HG03097 (cell line): Measurements from ENCODE around the gene ANXA8L1.
"Not testable (repeated sequence)": the region's sequence is repeated elsewhere in the genome, so short reads cannot be mapped to it uniquely, and the experiment has no call there.

Experiments used
- ATAC-seq: cut with Tn5 transposase; IDR thresholded peaks from one replicate; pipeline ENCODE4 v1.9.1; 2021; ENCODE audit not compliant: unreplicated experiment, low FRiP score

The ANXA8L1 gene

GRCh38 chr10:46375406-46375805, at the start of gene ANXA8L1:
Gene ANXA8L1 (plus strand): TSS chr10:46375776. CDS start chr10:46375852, 76 bp downstream.
- ATAC-seq = not testable (repeated sequence)

- ATAC-seq = no peak
Measured at GRCh38 chr10:46326066-46326465, 49.5 kb upstream of the ANXA8L1 start.

GRCh38 chr10:46326971-46327370, 48.6 kb upstream of the ANXA8L1 start:
- ATAC-seq = no peak

- no peak for ATAC-seq
Measured at GRCh38 chr10:46327685-46328084, 47.9 kb upstream of the ANXA8L1 start.

GRCh38 chr10:46328853-46329689, 46.5 kb upstream of the ANXA8L1 start:
- ATAC-seq = no peak

GRCh38 chr10:46329690-46330016, 45.9 kb upstream of the ANXA8L1 start:
- ATAC-seq = no peak

GRCh38 chr10:46330894-46331293, 44.7 kb upstream of the ANXA8L1 start:
- ATAC-seq = no peak

- not testable (repeated sequence) for ATAC-seq
Measured at GRCh38 chr10:46365484-46365883, 10.1 kb upstream of the ANXA8L1 start.

GRCh38 chr10:46367209-46367608, 8.4 kb upstream of the ANXA8L1 start:
- ATAC-seq = not testable (repeated sequence)

- not testable (repeated sequence) for ATAC-seq
Measured at GRCh38 chr10:46367666-46368240, 7.8 kb upstream of the ANXA8L1 start.

GRCh38 chr10:46368956-46369355, 6.6 kb upstream of the ANXA8L1 start:
- ATAC-seq = not testable (repeated sequence)

- ATAC-seq = not testable (repeated sequence)
Measured at GRCh38 chr10:46374410-46374809, 1.2 kb upstream of the ANXA8L1 start.

GRCh38 chr10:46377022-46377421, 1.4 kb downstream of the ANXA8L1 start:
- not testable (repeated sequence) for ATAC-seq

- not testable (repeated sequence) for ATAC-seq
Measured at GRCh38 chr10:46377651-46378050, 2.1 kb downstream of the ANXA8L1 start.

- not testable (repeated sequence) for ATAC-seq
Measured at GRCh38 chr10:46378108-46378507, 2.5 kb downstream of the ANXA8L1 start.

GRCh38 chr10:46379233-46379848, 3.8 kb downstream of the ANXA8L1 start:
- ATAC-seq = not testable (repeated sequence)

- ATAC-seq = not testable (repeated sequence)
Measured at GRCh38 chr10:46385858-46386257, 10.3 kb downstream of the ANXA8L1 start.

GRCh38 chr10:46386694-46387093, 11.1 kb downstream of the ANXA8L1 start:
- not testable (repeated sequence) for ATAC-seq

GRCh38 chr10:46387309-46387902, 11.8 kb downstream of the ANXA8L1 start:
- not testable (repeated sequence) for ATAC-seq

- ATAC-seq = not testable (repeated sequence)
Measured at GRCh38 chr10:46391422-46391821, 15.8 kb downstream of the ANXA8L1 start.
